NCI-H524 (cell line): ENCODE results near the gene MMD2.
A peak's percentile ranks its signal among the peaks of the same experiment; 100 is the strongest.

Source experiments
- DNase-seq, 2 experiments: peaks; one replicate each; lab custom pipeline; 2025; lab: John Stamatoyannopoulos, UW

Gene MMD2

DNA sequence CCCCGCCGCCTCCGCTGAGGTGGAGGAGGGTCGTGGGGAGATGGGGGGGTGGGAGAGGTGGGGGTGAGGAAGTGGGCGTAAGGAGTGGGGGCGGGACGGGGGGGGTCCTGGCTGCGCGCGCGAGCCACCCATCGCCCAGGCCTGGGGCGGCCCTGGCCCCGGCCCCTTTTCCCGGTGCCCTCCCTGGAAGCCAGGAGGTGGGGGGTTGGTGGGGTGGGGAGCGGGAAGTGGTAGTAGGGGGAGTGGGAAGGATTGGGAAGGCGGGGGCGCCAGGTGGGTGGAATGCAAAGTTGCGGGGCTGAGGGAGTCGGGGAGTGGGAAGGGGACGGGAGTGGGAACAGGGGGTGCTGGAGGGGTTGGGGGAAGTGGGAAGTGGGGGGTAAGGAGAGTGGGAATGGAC, 319 bp upstream of the MMD2 start:
- peak; percentile 43 to 48 for DNase-seq

DNA sequence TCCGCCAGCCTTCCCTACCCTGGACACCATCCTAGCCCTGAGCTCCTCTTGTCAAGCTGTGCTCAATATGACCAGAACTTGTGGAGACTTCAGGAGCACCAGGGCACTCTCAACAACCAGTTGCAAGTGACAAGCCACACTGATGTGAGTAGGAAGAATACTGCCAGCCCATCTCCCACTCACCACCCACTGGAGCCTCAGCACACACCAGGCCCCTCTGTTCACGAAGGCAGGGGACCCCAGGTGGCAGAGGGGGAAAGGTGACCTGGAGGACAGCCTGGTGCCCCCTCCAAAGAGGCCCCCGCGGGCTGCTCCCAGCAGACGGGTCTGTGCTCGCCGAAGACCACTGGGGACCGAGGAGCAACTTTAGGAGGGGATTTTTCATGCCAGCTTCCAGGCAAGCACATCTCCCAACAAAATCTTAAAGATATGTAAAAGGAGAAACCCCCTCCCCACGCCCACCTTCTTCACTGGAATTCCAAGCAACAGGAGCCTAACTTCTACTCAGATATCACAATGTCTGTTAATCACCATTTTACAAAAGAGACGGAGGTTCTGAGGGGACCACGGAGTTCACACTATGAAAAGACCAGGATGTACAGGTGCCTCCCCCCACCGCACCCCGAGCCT, 1.0 kb downstream of the MMD2 start:
- DNase-seq: peak in 1 of 2 experiments; percentile 12

DNA sequence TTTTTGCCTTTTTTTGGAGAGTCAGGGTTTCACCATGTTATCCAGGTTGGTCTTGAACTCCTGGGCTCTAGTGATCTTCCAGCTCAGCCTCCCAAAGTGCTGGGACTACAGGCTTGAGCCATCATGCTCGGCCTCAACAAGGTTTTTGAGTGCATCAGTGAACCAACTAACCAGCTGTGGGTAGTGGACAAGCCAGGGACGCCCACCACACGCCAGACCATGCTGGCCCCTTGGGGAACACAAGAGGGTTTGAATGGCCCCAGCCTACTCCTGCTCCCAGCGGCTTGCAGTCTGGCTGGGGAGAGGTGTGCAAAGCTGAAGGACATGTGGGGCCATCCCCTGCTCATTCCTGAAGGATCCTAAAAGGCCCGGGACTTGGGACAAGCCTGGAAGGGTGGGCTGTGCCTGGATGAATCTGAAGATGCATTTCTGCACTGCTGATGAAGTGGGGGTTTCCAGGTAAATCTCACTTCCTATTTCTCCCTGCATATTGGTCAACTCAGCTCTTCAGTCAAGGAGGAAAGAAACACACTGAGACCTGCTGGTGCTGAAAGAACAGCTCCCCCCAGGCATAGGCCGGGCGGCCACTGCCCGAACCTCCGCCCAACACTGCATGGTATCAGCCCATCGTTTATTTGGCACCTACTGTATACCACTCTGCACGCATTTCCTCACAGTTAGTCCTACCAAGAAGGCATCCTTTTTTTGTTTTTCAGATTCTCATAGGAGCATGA, 6.9 kb downstream of the MMD2 start:
- no peak for DNase-seq

DNA sequence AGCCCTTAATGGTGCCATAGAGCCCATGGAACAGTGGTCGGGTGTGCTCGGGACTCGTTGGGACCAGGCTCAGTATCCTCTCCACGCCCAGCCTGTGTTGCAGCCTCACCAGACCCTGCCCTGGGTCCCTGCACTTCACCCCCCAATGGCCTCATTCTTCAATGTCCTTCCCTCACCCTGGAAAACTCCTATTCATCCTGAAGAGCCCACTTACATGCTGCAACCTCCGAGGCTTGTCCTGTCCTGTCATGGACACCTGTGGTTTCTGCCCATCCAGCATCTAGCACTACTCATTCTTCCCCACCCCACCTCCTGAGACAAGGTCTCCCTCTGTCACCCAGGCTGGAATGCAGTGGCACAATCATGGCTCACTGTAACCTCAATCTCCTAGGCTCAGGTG, 7.7 kb downstream of the MMD2 start:
- DNase-seq: no peak

DNA sequence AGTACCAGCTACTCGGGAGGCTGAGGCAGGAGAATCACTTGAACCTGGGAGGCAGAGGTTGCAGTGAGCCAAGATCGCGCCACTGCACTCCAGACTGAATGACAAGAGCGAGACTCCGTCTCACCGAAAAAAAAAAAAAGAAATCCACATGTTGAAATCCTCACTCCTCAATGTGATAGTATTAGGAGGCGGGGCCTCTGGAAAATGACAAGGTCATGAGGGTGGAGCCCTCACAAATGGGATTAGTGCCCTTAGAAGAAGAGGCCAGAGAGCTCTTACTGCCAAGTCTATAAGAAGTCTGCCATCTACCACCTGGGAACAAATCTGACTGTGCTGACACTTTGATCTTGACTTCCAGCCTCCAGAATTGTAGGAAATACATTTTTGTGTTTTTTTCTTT, 10.6 kb downstream of the MMD2 start:
- no peak for DNase-seq

DNA sequence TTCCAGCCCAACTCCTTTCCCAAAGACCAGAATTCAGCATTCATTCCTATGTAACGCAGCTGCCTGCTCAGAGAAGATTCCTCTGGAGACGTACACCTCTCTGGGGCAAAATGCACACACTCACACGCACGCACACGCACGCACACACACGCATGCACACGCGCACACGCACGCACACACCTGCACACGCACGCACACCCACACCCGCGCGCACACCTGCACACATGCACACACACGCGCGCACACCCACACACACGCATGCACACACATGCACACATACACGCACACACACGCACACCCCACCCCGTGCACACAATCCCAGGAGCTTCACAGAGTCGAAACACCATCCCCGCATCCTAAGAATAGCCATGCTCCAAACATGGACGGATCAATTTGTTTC, 13.0 kb downstream of the MMD2 start:
- no peak for DNase-seq

DNA sequence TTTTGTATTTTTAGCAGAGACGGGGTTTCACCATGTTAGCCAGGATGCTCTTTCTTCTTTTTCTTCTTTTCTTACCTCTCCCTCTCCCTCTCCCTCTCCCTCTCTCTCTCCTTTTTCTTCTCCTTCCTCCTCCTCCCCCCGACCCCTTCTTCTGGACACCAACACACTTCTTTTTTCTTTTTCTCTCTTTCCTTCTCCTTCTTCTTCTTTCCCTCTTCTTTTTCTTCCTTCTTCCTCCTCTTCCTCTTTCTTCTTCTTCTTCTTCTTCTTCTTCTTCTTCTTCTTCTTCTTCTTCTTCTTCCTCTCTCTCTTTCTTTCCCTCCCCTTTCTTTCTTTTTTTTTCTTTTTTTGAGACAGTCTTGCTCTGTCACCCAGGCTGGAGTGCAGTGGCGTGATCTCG, 14.0 kb downstream of the MMD2 start:
- DNase-seq: no peak

DNA sequence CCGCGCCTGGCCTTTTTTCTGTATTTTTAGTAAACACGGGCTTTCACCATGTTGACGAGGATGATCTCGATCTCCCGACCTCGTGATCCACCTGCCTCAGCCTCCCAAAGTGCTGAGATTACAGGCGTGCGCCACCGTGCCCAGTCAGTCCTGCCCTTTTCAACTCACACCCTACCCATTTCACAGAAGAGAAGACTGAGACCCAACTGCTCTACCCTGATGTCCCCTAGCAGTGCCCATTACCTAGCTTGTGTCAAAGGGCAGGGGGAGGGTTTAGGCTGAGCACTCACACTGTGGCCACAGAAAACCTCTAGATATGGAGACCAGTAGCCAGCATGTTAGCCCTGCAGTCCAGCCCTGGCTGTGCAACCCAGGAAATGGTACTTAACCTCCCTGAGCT, 15.7 kb downstream of the MMD2 start:
- no peak for DNase-seq

DNA sequence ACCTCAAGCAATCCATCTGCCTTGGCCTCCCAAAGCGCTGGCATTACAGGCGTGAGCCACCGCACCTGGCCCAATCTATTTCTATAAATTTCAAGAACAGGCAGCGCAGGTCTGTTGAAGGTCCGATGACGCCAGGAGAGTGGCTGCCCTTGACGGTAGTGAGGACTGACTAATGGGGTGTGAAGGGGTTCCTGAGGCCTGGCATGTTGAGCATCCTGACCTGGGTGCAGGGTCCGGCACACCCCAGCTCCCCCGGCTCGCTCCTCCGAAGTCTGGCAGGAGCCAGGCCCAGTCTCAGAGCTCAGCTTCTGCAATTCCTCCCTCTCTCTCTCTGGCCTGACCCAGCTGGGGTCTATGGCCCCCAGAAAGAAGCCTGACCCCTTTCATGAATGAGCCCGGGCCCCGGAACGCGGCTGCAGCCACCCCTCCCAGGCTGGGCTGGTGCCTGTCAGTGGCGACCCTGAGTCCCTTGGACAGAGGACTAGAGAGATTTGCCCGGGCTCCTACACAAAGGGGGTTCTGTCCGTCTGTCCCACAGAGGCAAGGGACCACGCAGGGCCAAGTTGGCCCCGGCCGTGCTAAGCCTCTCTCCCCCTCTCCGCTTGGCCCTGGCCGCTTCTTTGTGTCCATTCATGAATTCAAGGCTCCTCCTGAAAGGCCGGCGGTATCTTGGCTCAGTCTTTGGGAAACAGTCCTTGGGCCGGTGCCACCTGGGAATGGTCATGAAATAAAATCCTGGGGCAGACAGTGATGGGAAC, 18.8 kb downstream of the MMD2 start:
- no peak for DNase-seq

DNA sequence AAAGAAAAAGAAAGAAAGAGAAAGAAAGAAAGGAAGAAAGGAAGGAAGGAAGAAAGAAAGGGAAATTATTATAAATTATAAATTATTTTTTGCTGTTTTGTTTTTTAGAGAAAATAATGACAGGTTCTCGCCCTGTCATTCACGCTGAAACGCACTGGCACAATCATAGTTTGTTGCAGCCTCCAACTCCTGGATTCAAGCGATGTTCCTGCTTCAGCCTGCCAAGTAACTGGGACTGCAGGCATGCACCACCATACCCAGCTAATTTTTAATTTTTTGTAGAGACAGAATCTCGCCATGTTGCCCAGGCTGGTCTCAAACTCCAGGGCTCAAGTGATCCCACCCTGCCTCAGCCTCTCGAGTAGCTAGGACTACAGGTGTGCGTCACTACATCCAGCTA, 21.6 kb downstream of the MMD2 start:
- no peak for DNase-seq

DNA sequence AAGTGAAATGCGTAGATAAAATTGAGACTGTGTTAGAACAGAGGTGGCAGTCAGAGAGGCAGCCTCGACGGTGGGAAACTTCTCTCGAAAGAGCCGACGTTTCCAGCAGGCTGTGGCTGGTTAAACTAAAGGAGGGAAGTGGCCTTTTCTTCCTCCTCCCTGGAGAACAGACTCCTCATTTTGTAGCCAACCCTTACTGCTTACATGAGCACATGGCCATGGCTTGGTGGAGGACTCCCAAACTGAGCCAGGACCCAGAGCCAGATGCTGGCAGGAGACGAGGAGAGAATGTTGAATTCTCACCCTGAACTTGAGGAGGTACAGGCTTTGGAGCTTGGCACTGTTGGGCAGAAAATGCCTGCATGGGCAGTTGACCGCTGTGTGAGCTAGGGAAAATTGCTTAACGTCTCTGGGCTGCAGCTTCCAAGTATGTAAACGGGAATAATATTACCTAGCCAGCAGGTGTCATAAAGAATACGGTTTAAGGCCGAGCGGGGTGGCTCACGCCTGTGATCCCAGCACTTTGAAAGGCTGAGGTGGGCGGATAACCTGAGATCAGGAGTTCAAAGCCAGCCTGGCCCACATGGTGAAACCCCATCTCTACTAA, 24.5 kb downstream of the MMD2 start:
- no peak for DNase-seq

DNA sequence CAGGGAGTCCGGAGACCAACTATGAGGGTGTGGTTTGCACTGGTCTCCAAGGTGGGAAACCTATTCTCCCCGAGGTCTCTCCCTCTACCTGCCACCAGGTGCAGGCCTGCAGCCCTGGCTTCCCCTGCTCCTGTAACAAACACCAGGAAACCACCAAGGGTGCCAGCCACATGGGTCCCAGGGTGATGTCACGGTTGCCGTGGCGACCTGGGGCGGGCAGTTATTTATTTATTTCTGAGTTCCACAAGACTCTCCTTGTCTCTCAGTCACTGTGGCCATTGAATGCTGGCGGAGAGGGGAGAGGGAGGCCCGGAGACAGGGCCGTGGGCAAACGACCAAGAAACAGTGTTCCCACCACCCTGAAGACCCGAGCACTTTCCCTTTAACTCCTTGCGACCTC, 27.0 kb downstream of the MMD2 start:
- DNase-seq: peak in 1 of 2 experiments; percentile 19

DNA sequence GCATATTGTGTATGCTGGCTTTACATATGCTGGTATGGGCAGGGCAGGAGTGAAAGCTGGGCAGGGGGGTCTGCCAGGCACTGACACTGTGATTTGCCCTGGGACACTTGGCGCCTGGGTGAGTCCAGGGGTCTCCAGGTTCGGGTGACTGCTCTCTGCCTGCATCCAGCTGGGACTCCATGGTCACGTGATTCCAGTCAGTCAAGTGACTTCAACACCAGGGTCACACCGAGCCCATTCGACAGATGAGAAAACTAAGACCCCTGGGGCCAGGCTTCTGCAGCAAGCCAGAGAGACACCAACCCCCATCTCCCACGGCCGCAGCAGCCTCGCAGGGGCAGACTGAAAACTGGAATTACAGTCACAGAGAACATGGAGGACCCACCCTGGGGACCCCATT, 30.0 kb downstream of the MMD2 start:
- DNase-seq: no peak

DNA sequence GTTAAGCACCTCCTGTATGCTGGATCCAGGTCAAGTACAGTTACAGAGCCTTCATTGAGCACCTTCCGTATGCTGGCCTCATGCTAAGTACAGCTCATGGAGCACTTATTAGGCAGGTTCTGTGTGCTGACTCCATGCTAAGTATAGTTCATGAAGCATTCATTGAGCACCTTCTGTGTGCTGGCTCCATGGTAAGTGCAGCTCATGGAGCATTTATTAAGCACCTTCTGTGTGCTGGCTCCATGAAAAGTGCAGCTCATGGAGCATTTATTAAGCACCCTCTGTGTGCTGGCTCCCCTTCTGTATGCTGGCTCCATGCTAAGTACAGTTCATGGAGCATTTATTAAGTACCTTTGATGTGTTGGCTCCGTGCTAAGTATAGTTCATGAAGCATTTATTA, 30.5 kb downstream of the MMD2 start:
- DNase-seq: no peak

DNA sequence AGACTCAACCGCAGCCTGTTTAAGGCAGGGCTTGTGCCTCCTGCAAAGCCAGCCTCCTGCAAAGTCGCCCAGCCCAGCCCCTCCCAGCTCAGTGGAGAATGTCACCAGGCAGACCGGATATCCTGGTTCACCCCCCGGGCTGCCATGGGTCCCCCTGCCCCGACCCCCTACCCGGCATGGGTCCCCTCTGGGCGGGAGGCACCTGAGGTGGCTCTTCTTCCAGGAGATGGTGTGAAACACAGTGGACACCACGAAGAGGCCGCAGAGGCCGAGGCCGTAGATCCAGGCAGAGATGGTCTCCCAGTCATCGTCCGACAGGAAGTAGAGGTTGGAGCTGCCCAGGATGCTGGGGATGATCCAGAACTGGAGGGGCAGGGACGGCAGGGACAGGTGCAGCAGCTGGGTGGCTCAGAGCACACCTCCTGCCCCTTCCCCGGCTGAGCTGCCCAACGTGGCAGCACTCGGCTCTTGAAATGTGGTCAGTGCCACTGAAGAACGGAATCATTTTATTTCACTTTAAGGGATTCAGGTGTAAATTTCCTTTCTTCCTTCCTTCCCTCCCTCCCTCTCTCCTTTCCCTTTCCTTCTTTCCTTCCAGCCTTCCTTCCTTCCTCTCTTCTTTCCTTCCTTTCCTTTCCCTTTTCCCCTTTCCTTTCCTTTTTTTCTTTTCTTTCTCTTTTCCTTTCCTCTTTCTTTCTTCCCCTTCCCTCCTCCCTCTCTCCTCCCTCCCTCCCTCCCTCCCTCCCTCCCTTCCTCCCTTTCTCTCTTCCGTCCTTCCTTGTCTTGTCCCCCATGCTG, 38.8 kb downstream of the MMD2 start:
- no peak for DNase-seq

DNA sequence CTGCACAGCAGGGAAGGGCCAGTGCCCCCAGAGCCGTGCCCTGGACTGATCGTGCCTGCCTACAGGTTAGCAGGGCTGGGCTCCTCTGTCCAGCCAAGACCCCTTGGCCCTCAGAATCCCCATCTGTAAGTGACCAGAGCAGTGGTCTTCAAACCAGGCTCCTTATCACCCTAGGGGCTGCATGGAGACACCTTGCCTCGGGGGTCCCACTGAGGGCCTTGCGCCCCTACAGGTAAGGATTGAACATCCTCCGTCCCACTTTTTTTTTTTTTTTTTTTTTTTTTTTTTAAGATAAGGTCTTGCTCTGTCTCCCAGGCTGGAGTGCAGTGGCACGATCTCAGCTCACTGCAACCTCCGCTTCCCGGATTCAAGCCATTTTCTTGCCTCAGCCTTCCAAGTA, 42.9 kb downstream of the MMD2 start:
- DNase-seq: no peak

DNA sequence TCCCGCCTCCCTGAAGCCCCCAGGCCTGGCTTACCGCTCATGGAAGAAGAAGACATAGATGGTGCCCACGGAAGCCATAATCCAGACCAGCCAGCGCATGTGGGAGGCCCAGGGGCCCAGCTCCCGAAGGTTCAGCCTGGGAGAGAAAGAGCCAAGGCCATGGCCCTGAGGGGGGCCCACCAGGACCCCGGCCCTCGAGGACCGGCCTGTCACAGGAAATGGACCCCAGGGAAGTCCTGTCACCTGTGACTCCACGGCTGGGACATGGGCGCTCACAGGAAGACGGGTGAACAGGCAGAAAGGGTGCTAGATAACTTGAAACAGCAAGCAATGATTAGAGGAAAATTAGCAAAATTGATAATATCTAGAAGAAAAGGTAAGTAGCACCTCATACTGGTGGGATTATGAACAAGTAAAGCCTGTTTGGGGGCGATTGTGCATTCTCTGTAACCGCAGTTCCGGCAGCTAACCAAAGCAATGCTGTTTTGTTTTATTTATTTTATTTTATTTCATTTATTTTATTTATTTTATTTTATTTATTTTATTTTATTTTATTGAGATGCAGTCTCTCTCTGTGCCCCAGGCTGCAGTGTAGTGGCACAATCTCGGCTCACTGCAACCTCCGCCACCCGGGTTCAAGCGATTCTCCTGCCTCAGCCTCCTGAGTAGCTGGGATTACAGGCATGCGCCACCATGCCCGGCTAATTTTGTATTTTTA, 47.7 kb downstream of the MMD2 start:
- no peak for DNase-seq

DNA sequence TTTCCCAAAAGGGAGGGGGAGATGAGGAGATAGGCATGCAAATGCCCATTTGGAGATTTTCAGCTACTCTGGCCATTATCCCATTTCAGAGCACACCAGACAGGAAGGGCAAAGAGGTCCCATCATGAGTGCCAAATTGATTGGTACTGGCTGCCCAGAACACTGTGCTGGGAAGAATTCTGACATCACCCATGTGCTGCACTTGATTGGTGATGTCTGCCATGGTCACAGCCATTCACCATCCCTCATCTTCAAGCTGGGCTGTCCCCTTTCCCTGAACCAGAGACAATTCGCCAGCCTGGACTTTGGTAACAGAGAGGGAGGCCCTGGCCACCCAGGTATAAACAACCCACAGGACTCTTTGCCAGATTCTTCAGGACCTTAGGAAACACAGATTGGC, 52.3 kb downstream of the MMD2 start:
- DNase-seq: no peak

DNA sequence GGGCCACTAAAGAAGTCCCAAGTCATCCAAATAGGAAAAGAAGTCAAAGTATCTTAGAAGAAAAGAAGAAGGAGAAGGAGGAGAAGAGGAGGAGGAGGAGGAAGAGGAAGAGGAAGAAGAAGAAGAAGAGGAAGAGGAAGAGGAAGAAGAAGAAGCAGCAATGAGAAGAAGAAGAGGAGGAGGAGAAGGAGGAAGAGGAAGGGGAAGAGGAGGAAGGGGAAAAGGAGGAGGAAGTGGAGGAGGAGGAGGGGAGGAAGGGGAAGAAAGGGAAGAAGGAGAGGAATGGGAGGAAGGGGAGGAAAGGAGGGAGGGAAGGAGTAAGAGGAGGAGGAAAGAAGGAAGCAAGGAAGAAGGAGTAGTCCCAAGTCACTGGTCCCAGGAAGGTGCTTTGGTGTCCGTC, 53.8 kb downstream of the MMD2 start:
- DNase-seq: no peak

DNA sequence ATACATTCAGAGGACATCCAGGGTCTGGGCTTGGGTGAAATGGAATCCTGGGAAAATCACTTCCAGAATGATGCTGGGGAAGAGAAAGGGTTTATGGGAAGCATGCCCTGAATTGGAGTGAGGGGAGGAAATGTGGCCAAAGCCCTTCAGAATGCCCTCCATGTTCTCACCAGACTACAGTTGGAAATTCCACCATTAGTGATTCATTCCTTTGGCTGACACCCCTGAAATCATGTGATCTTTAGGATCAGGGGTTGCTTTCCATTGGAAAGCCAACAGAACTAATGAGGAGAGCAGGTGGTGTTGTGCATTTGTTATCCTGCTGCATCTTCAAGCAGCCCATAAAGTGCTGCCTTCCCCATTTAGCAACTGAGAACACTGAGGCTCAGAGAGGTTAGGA, 54.6 kb downstream of the MMD2 start:
- DNase-seq: no peak

DNA sequence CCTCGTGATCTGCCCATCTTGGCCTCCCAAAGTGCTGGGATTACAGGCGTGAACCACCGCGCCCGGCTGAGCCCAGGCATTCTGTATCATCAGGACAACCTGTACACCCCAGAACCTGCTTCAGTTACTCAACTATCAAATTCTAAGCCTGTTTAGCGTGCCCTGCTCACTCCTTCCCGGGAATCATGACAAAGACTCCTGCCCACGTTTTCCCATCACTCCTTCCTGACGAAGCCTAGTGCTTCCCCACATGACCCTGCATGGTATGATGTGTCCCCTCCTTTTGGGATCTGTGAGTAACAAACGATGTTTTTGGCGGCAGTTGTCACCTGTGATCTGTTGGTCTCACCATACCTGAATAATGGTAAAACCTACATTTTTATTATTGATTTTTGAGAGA, 63.2 kb downstream of the MMD2 start:
- DNase-seq: no peak
